GM13977 (cell line): Measurements from ENCODE around the gene BICDL1.
"Not testable (repeated sequence)": the region's sequence is repeated elsewhere in the genome, so short reads cannot be mapped to it uniquely, and the experiment has no call there.

Experiments used
- DNase-seq: peaks from one replicate; pipeline ENCODE4 v3.0.0; 2012; ENCODE audit warnings: low spot score
- CTCF ChIP-seq: IDR thresholded peaks from 2 replicates; pipeline ENCODE4 v1.5.1; 2012; ENCODE audit warnings: mild to moderate bottlenecking, control low read depth; ENCODE audit not compliant: insufficient read depth; ENCODE audit errors: extremely low read depth, missing control alignments
- in situ Hi-C: fragments of 300-500 bp; cut with MboI; formaldehyde crosslinking; loops from one replicate; pipeline ENCODE4 v1.12.0; 2022; ENCODE audit warnings: low sequenced_read_pairs, low pct_unique_long_range_greater_than_20kb, mixed read lengths, inconsistent platforms; ENCODE audit not compliant: unreplicated experiment

The BICDL1 gene

GRCh38 chr12:120013659-120014380 is 24.8 kb downstream of the BICDL1 start:
- peak; percentile 61 for DNase-seq
- in situ Hi-C loops, result no loop called here

GRCh38 chr12:120014381-120014735 is 25.3 kb downstream of the BICDL1 start:
- in situ Hi-C loops, DNase-seq: not testable (repeated sequence)

More at GRCh38 chr12:120013659-120014380, 24.8 kb downstream of the BICDL1 start:
- no peak for TF ChIP-seq CTCF

- in situ Hi-C loops, result no loop called here
- DNase-seq, result no peak
- TF ChIP-seq CTCF, result no peak
Observed at GRCh38 chr12:120015313-120015712, 26.3 kb downstream of the BICDL1 start.

DNA sequence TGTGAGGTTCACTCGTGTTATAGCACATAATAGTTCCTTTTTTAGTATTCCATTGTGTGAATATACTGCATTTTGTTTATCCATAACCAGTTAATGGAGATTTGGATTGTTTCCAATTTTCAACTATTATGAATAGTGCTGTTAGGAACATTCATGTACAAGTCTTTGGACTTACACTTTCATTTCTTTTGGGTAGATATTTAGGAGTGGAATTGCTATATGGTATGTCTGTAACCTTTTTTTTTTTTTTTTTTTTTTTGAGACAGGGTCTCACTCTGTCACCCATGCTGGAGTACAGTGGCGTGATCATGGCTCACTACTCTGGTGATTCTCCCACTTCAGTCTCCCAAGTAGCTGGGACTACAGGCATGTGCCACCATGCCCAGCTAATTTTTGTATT is 27.2 kb downstream of the BICDL1 start:
- in situ Hi-C loops, DNase-seq: not testable (repeated sequence)

DNA sequence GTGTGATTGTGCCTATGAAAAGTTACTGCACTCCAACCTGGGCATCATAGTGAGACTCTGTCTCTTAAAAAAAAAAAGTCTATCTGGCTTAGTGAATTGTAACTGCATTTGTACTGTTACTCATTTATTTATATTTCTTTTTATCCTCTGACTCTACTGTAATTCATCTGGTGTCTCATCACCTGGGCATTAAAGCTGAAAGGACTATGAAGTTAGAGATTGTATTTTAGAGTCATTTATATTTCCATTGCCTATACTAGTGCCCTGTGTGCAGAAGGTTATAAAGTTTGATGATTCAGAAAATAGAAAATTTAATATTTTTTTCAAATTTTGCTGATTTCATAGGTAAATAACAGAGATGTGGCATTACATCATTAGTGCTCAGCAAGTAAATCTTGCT is 30.2 kb downstream of the BICDL1 start:
- TF ChIP-seq CTCF, result no peak
- in situ Hi-C loops, result no loop called here
- no peak for DNase-seq

GRCh38 chr12:120019938-120020337 is 30.9 kb downstream of the BICDL1 start:
- TF ChIP-seq CTCF, result no peak
- no peak for DNase-seq
- in situ Hi-C loops, result no loop called here

GRCh38 chr12:120024193-120024592 is 35.2 kb downstream of the BICDL1 start:
- TF ChIP-seq CTCF, result no peak
- in situ Hi-C loops, result no loop called here

GRCh38 chr12:120025640-120026039 is 36.6 kb downstream of the BICDL1 start:
- no peak for TF ChIP-seq CTCF
- DNase-seq, result no peak
- in situ Hi-C loops, result no loop called here

More at GRCh38 chr12:120024193-120024592, 35.2 kb downstream of the BICDL1 start:
- DNase-seq, result no peak
